ENCODE data around the gene SMURF2. TPM values are rescaled to one million over a fixed set of nuclear protein-coding genes. Genes with fewer than 3 reads are reported as not detected.

SMURF2 gene
- total RNA-seq, 1 donor = 90.5 TPM

GRCh38 chr17:64565563-64565962 lies 96.5 kb downstream of the SMURF2 start:
- Histone ChIP-seq H3K4me3 (ENCODE audit: insufficient read depth, low read length) (no peak overlapping the region), H3K4me1 (ENCODE audit: insufficient read depth, low read length) (peaks cover 13% of the 10 kb centered on the region), H3K27me3 (ENCODE audit: insufficient read depth, low read length) (no peaks in the 10 kb centered on the region), H3K27ac (ENCODE audit: low read depth, low read length) (peak overlapping the region; percentile 49), H3K79me2 (ENCODE audit: insufficient read depth, low read length) (peaks cover 67% of the 10 kb centered on the region), H4K20me1 (ENCODE audit: insufficient read depth, low read length) (peaks cover 5% of the 10 kb centered on the region), H2AFZ (ENCODE audit: low read length) (no peak overlapping the region), H3K9me3 (ENCODE audit: low read depth, low read length) (no peaks in the 10 kb centered on the region), H3K36me3 (ENCODE audit: insufficient read depth, low read length) (peaks cover 81% of the 10 kb centered on the region), H3K4me2 (ENCODE audit: insufficient read depth, low read length) (no peak overlapping the region)
- TF ChIP-seq CTCF (IDR thresholded peaks at IDR 0.05; ENCODE audit: extremely low read depth, low read depth, low read length) = no peak
- no peak for DNase-seq (ENCODE audit: insufficient read length, low spot score, missing footprints)

- Histone ChIP-seq H3K4me2 (ENCODE audit: insufficient read depth, low read length) (no peak overlapping the region), H4K20me1 (ENCODE audit: insufficient read depth, low read length) (peaks cover 5% of the 10 kb centered on the region), H3K79me2 (ENCODE audit: insufficient read depth, low read length) (peaks cover 64% of the 10 kb centered on the region), H3K4me3 (ENCODE audit: insufficient read depth, low read length) (no peak overlapping the region), H3K4me1 (ENCODE audit: insufficient read depth, low read length) (peaks cover 13% of the 10 kb centered on the region), H3K27me3 (ENCODE audit: insufficient read depth, low read length) (no peaks in the 10 kb centered on the region), H3K27ac (ENCODE audit: low read depth, low read length) (peak overlapping the region; percentile 49), H2AFZ (ENCODE audit: low read length) (no peak overlapping the region), H3K9me3 (ENCODE audit: low read depth, low read length) (no peaks in the 10 kb centered on the region), H3K36me3 (ENCODE audit: insufficient read depth, low read length) (peaks cover 81% of the 10 kb centered on the region)
- no peak for DNase-seq (ENCODE audit: insufficient read length, low spot score, missing footprints)
- no peak for TF ChIP-seq CTCF (IDR thresholded peaks at IDR 0.05; ENCODE audit: extremely low read depth, low read depth, low read length)
These were observed 98.0 kb downstream of the SMURF2 start for GRCh38 chr17:64564098-64564497.

DNA sequence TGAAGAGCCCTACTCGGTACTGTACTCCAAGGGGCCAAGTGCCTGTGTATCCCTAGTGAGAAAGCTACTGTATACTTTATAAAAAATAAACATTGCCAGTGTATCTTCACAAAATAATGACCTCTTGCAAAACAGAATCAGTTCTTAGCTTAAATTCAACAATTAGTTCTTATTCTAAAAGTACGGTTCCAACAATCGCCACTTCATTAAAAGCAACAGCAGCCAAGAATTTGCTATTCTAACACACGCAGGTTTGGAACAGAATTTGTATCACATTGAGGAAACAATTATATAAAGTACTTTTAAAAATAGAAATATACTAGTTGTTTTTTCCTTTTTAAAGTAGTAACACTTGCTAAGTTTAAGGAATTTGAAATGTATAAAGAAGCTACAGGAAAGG lies 106.8 kb downstream of the SMURF2 start:
- Histone ChIP-seq H3K4me1 (ENCODE audit: insufficient read depth, low read length) (no peaks in the 10 kb centered on the region), H3K27ac (ENCODE audit: low read depth, low read length) (no peak overlapping the region), H3K4me2 (ENCODE audit: insufficient read depth, low read length) (no peak overlapping the region), H3K4me3 (ENCODE audit: insufficient read depth, low read length) (no peak overlapping the region), H4K20me1 (ENCODE audit: insufficient read depth, low read length) (no peaks in the 10 kb centered on the region), H2AFZ (ENCODE audit: low read length) (no peak overlapping the region), H3K36me3 (ENCODE audit: insufficient read depth, low read length) (peaks cover 99% of the 10 kb centered on the region), H3K9me3 (ENCODE audit: low read depth, low read length) (no peaks in the 10 kb centered on the region), H3K79me2 (ENCODE audit: insufficient read depth, low read length) (peaks cover 69% of the 10 kb centered on the region), H3K27me3 (ENCODE audit: insufficient read depth, low read length) (no peaks in the 10 kb centered on the region)
- TF ChIP-seq CTCF (IDR thresholded peaks at IDR 0.05; ENCODE audit: extremely low read depth, low read depth, low read length) = no peak
- no peak for DNase-seq (ENCODE audit: insufficient read length, low spot score, missing footprints)

GRCh38 chr17:64554028-64554637 lies 108.0 kb downstream of the SMURF2 start:
- H4K20me1 ChIP-seq (ENCODE audit: insufficient read depth, low read length) = no peaks in the 10 kb centered on the region
- H3K9me3 ChIP-seq (ENCODE audit: low read depth, low read length) = no peaks in the 10 kb centered on the region
- peaks cover 99% of the 10 kb centered on the region for H3K36me3 ChIP-seq (ENCODE audit: insufficient read depth, low read length)

More at GRCh38 chr17:64554028-64554637, 108.0 kb downstream of the SMURF2 start:
- no peaks in the 10 kb centered on the region for H3K27me3 ChIP-seq (ENCODE audit: insufficient read depth, low read length)
- no peaks in the 10 kb centered on the region for H3K4me1 ChIP-seq (ENCODE audit: insufficient read depth, low read length)
- peak; percentile 36 for DNase-seq (ENCODE audit: insufficient read length, low spot score, missing footprints)
- no peak overlapping the region for H3K4me3 ChIP-seq (ENCODE audit: insufficient read depth, low read length)
- no peak for TF ChIP-seq CTCF (IDR thresholded peaks at IDR 0.05; ENCODE audit: extremely low read depth, low read depth, low read length)
- peaks cover 72% of the 10 kb centered on the region for H3K79me2 ChIP-seq (ENCODE audit: insufficient read depth, low read length)
- no peak overlapping the region for H3K4me2 ChIP-seq (ENCODE audit: insufficient read depth, low read length)
- no peak overlapping the region for H3K27ac ChIP-seq (ENCODE audit: low read depth, low read length)
- no peak overlapping the region for H2AFZ ChIP-seq (ENCODE audit: low read length)
